ENCODE results near the gene IGFL2. TPM values are rescaled to one million over a fixed set of nuclear protein-coding genes. Genes with fewer than 3 reads are reported as not detected.

IGFL2 gene
- total RNA-seq, 1 donor from 2014 or later: 9.8 TPM

DNA sequence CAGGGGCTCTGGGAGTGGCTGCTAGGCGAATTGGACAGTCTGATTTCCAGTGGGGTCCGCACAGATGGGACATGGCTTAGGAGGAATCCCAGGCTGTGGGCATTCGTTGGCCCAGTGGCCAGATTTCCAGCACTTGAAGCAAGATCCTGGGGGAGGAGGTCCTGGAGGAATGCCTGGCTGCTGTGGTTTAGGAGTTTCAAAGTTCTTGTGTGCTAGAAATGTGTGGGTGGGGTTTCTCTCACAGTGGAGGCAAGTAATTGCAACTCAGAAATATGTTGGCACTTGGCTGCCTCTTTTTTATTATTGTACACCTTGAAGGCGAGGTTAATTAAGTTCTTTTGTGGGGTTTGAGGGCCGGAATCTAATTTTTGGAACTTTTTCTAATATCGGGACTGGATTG is 40.7 kb upstream of the IGFL2 start:
- FAIRE-seq (no peak), DNase-seq (ENCODE audit: low read depth) (peak; percentile 91)
- no peaks in the 10 kb centered on the region for H3K36me3 Mint-ChIP-seq (ENCODE audit: low read depth, unreplicated experiment)

DNA sequence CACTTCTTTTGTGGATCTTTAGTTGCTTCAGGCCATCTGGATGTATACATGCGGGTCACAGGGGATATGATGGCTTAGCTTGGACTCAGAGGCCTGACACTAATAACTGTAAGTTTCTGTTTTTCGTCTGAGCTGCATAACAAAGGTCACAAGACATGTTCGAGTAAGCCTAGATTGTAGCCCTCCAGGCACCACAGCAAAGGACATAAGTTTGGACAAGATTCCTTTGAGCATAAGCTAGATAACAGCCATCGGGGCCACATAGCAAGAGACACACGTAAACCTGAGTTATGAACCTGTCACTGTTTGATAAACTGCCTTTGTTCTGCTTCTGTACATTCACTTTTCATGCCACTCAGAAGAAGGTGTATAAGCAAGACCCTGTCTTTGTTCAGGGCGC is 38.2 kb upstream of the IGFL2 start:
- no peak for FAIRE-seq
- no peaks in the 10 kb centered on the region for H3K36me3 Mint-ChIP-seq (ENCODE audit: low read depth, unreplicated experiment)
- DNase-seq (ENCODE audit: low read depth): no peak
- Histone ChIP-seq H3K9ac (ENCODE audit: low read length) (no peak overlapping the region), H3K4me2 (ENCODE audit: low read length) (no peak overlapping the region), H3K27me3 (ENCODE audit: insufficient read depth, low read length) (peaks cover 3% of the 10 kb centered on the region), H3K79me2 (ENCODE audit: insufficient read depth, low read length) (no peaks in the 10 kb centered on the region), H3K27ac (ENCODE audit: low read depth, low read length) (no peak overlapping the region), H3K4me3 (ENCODE audit: insufficient read depth, low read depth, low read length) (no peak overlapping the region), H3K9me3 (ENCODE audit: insufficient read depth, low read depth, low read length) (no peaks in the 10 kb centered on the region), H3K4me1 (ENCODE audit: insufficient read depth, low read length) (peaks cover 4% of the 10 kb centered on the region), H3K36me3 (ENCODE audit: insufficient read depth, low read length) (no peaks in the 10 kb centered on the region), H4K20me1 (ENCODE audit: insufficient read depth, low read length) (no peaks in the 10 kb centered on the region), H2AFZ (ENCODE audit: low read depth, low read length) (no peak overlapping the region)
- no peaks in the 10 kb centered on the region for H3K27me3 Mint-ChIP-seq (ENCODE audit: low read depth, unreplicated experiment)
- TF ChIP-seq, protein P1, sequence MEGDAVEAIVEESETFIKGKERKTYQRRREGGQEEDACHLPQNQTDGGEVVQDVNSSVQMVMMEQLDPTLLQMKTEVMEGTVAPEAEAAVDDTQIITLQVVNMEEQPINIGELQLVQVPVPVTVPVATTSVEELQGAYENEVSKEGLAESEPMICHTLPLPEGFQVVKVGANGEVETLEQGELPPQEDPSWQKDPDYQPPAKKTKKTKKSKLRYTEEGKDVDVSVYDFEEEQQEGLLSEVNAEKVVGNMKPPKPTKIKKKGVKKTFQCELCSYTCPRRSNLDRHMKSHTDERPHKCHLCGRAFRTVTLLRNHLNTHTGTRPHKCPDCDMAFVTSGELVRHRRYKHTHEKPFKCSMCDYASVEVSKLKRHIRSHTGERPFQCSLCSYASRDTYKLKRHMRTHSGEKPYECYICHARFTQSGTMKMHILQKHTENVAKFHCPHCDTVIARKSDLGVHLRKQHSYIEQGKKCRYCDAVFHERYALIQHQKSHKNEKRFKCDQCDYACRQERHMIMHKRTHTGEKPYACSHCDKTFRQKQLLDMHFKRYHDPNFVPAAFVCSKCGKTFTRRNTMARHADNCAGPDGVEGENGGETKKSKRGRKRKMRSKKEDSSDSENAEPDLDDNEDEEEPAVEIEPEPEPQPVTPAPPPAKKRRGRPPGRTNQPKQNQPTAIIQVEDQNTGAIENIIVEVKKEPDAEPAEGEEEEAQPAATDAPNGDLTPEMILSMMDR (IDR thresholded peaks at IDR 0.05; ENCODE audit: insufficient read depth, low read depth, low read length): no peak
- TF ChIP-seq EZH2 (IDR thresholded peaks at IDR 0.05; ENCODE audit: insufficient read depth, low read length): no peak
- peaks cover 15% of the 10 kb centered on the region for H3K4me1 Mint-ChIP-seq (ENCODE audit: low read depth, unreplicated experiment)
- no peak overlapping the region for H3K4me3 Mint-ChIP-seq (ENCODE audit: unreplicated experiment)
- no peak overlapping the region for H3K27ac Mint-ChIP-seq (ENCODE audit: unreplicated experiment)
- H3K9me3 Mint-ChIP-seq (ENCODE audit: unreplicated experiment): no peaks in the 10 kb centered on the region

More for the DNA sequence above, 40.7 kb upstream of the IGFL2 start:
- Mint-ChIP-seq H3K9me3 (ENCODE audit: unreplicated experiment) (no peaks in the 10 kb centered on the region), H3K27me3 (ENCODE audit: low read depth, unreplicated experiment) (no peaks in the 10 kb centered on the region), H3K4me3 (ENCODE audit: unreplicated experiment) (no peak overlapping the region), H3K27ac (ENCODE audit: unreplicated experiment) (no peak overlapping the region), H3K4me1 (ENCODE audit: low read depth, unreplicated experiment) (no peaks in the 10 kb centered on the region)
- Histone ChIP-seq H2AFZ (ENCODE audit: low read depth, low read length) (no peak overlapping the region), H3K27me3 (ENCODE audit: insufficient read depth, low read length) (peaks cover 6% of the 10 kb centered on the region), H3K4me3 (ENCODE audit: insufficient read depth, low read depth, low read length) (no peak overlapping the region), H4K20me1 (ENCODE audit: insufficient read depth, low read length) (no peaks in the 10 kb centered on the region), H3K9ac (ENCODE audit: low read length) (no peak overlapping the region), H3K27ac (ENCODE audit: low read depth, low read length) (no peak overlapping the region), H3K4me2 (ENCODE audit: low read length) (peak overlapping the region; percentile 31), H3K4me1 (ENCODE audit: insufficient read depth, low read length) (peaks cover 3% of the 10 kb centered on the region), H3K36me3 (ENCODE audit: insufficient read depth, low read length) (no peaks in the 10 kb centered on the region), H3K9me3 (ENCODE audit: insufficient read depth, low read depth, low read length) (no peaks in the 10 kb centered on the region), H3K79me2 (ENCODE audit: insufficient read depth, low read length) (no peaks in the 10 kb centered on the region)
- TF ChIP-seq EZH2 (IDR thresholded peaks at IDR 0.05; ENCODE audit: insufficient read depth, low read length): no peak
- TF ChIP-seq, protein P1 (IDR thresholded peaks at IDR 0.05; ENCODE audit: insufficient read depth, low read depth, low read length): no peak

DNA sequence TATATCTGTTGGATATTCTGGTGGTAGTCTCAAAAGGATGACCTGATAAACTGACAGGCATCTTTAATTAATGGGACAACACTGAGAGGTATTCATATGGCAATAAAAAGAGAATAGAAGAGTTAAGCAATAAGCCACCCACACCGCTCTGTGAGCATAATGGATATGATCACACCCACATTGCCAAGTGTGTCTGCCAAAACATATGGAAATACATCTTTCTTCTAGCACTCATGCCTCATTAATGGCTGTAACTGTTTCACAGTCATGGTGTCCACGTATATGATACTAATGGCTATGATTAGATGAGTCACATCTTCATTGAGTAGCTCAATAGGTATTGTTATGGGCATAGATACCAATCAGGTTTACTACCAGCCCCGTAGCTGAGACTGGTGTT is 36.7 kb upstream of the IGFL2 start:
- FAIRE-seq (no peak), DNase-seq (ENCODE audit: low read depth) (no peak)
- peaks cover 3% of the 10 kb centered on the region for H3K27me3 ChIP-seq (ENCODE audit: insufficient read depth, low read length)
- no peaks in the 10 kb centered on the region for H3K36me3 Mint-ChIP-seq (ENCODE audit: low read depth, unreplicated experiment)
- H4K20me1 ChIP-seq (ENCODE audit: insufficient read depth, low read length): no peaks in the 10 kb centered on the region
- H3K4me3 Mint-ChIP-seq (ENCODE audit: unreplicated experiment): no peak overlapping the region
- no peak overlapping the region for H3K9ac ChIP-seq (ENCODE audit: low read length)
- H3K27ac Mint-ChIP-seq (ENCODE audit: unreplicated experiment): no peak overlapping the region
- no peaks in the 10 kb centered on the region for H3K36me3 ChIP-seq (ENCODE audit: insufficient read depth, low read length)
- H3K9me3 Mint-ChIP-seq (ENCODE audit: unreplicated experiment): no peaks in the 10 kb centered on the region
- H3K27me3 Mint-ChIP-seq (ENCODE audit: low read depth, unreplicated experiment): no peaks in the 10 kb centered on the region
- peaks cover 19% of the 10 kb centered on the region for H3K4me1 ChIP-seq (ENCODE audit: insufficient read depth, low read length)
- H3K9me3 ChIP-seq (ENCODE audit: insufficient read depth, low read depth, low read length): no peaks in the 10 kb centered on the region
- H3K4me1 Mint-ChIP-seq (ENCODE audit: low read depth, unreplicated experiment): peaks cover 27% of the 10 kb centered on the region
- no peak overlapping the region for H2AFZ ChIP-seq (ENCODE audit: low read depth, low read length)
- TF ChIP-seq, protein P1 (IDR thresholded peaks at IDR 0.05; ENCODE audit: insufficient read depth, low read depth, low read length): no peak
- TF ChIP-seq EZH2 (IDR thresholded peaks at IDR 0.05; ENCODE audit: insufficient read depth, low read length): no peak
- no peaks in the 10 kb centered on the region for H3K79me2 ChIP-seq (ENCODE audit: insufficient read depth, low read length)
- H3K4me2 ChIP-seq (ENCODE audit: low read length): no peak overlapping the region
- H3K27ac ChIP-seq (ENCODE audit: low read depth, low read length): no peak overlapping the region
- no peak overlapping the region for H3K4me3 ChIP-seq (ENCODE audit: insufficient read depth, low read depth, low read length)

Data from astrocyte (in vitro differentiated cells and primary cell).